DMS153 treated with DMSO at 0.1 percent for 48 hours (cell line): ENCODE results near the gene ZBTB7C.

Source experiments
- DNase-seq: peaks from one replicate; lab custom pipeline; 2025; ENCODE audit not compliant: unreplicated experiment; lab: John Stamatoyannopoulos, UW

Gene ZBTB7C

GRCh38 chr18:48104705-48105104 lies 304.5 kb downstream of the ZBTB7C start:
- DNase-seq, result no peak

GRCh38 chr18:48100651-48101165 lies 308.5 kb downstream of the ZBTB7C start:
- DNase-seq, result no peak

- no peak for DNase-seq
Observed at GRCh38 chr18:48100165-48100575, 309.0 kb downstream of the ZBTB7C start.

GRCh38 chr18:48099481-48100164 lies 309.6 kb downstream of the ZBTB7C start:
- no peak for DNase-seq

- no peak for DNase-seq
Observed at GRCh38 chr18:48098538-48098937, 310.6 kb downstream of the ZBTB7C start.

GRCh38 chr18:48098007-48098406 lies 311.2 kb downstream of the ZBTB7C start:
- DNase-seq, result no peak

GRCh38 chr18:48095726-48096125 lies 313.5 kb downstream of the ZBTB7C start:
- DNase-seq, result no peak

GRCh38 chr18:48093104-48093503 lies 316.1 kb downstream of the ZBTB7C start:
- DNase-seq, result no peak

- no peak for DNase-seq
Observed at GRCh38 chr18:48091869-48092497, 317.2 kb downstream of the ZBTB7C start.

- no peak for DNase-seq
Observed at GRCh38 chr18:48090702-48091101, 318.5 kb downstream of the ZBTB7C start.

GRCh38 chr18:48090021-48090420 lies 319.2 kb downstream of the ZBTB7C start:
- DNase-seq, result no peak

- DNase-seq, result no peak
Observed at GRCh38 chr18:48085781-48086487, 323.2 kb downstream of the ZBTB7C start.

GRCh38 chr18:48084858-48085257 lies 324.3 kb downstream of the ZBTB7C start:
- DNase-seq, result no peak

- DNase-seq, result no peak
Observed at GRCh38 chr18:48084041-48084757, 325.0 kb downstream of the ZBTB7C start.

GRCh38 chr18:48080546-48080945 lies 328.6 kb downstream of the ZBTB7C start:
- no peak for DNase-seq

GRCh38 chr18:48079885-48080284 lies 329.3 kb downstream of the ZBTB7C start:
- no peak for DNase-seq

- no peak for DNase-seq
Observed at GRCh38 chr18:48078448-48078847, 330.7 kb downstream of the ZBTB7C start.

- DNase-seq, result no peak
Observed at GRCh38 chr18:48077291-48077690, 331.9 kb downstream of the ZBTB7C start.

GRCh38 chr18:48076461-48076860 lies 332.7 kb downstream of the ZBTB7C start:
- no peak for DNase-seq

- no peak for DNase-seq
Observed at GRCh38 chr18:48075707-48076093, 333.5 kb downstream of the ZBTB7C start.

GRCh38 chr18:48074929-48075706 lies 334.1 kb downstream of the ZBTB7C start:
- no peak for DNase-seq
